OCI-LY7 (cell line): Measurements from ENCODE around the gene HSD17B4. TPM values are rescaled to one million over a fixed set of nuclear protein-coding genes. Genes with fewer than 3 reads are reported as not detected.

Source experiments
- BruUV-seq: library from RNA; stranded (reverse); fragments of 400-500 nt; replicated peaks from 2 replicates; lab custom pipeline; 2021; lab: Mats Ljungman, UMichigan
- CTCF ChIA-PET: fragments of 300-600 bp; sonication (Branson Sonifier 250); formaldehyde crosslinking; loops from one replicate; lab custom pipeline; 2022; ENCODE audit warnings: antibody characterized with exemption; ENCODE audit not compliant: unreplicated experiment; lab: Charles Lee
- POLR2A ChIA-PET: fragments of 300-600 bp; sonication (Branson Sonifier 250); formaldehyde crosslinking; loops from one replicate; lab custom pipeline; 2022; ENCODE audit warnings: antibody characterized with exemption; lab: Charles Lee
- DNase-seq: peaks from one replicate; pipeline ENCODE4 v3.0.0-alpha.2; 2015; ENCODE audit warnings: low spot score
- H2AFZ ChIP-seq: fragments of 200-600 bp; sonication (generic), shearing (Covaris generic); 2 replicates; pipeline ENCODE4 v1.6.1; 2014; ENCODE audit warnings: mild to moderate bottlenecking, antibody characterized with exemption, low read length, moderate library complexity
- H3K27ac ChIP-seq: fragments of 200-600 bp; sonication (generic); 2 replicates; pipeline ENCODE4 v1.5.1; 2014; ENCODE audit warnings: mixed run types, low read depth, mild to moderate bottlenecking, moderate library complexity, low read length, inconsistent platforms; ENCODE audit not compliant: poor library complexity, severe bottlenecking
- H3K36me3 ChIP-seq: fragments of 200-600 bp; sonication (generic); 2 replicates; pipeline ENCODE4 v1.6.1; 2014; ENCODE audit warnings: mild to moderate bottlenecking, antibody characterized with exemption, low read length, moderate library complexity, mixed read lengths; ENCODE audit not compliant: insufficient read depth
- H3K4me1 ChIP-seq: fragments of 200-600 bp; sonication (generic); 2 replicates; pipeline ENCODE4 v1.5.1; 2014; ENCODE audit warnings: mild to moderate bottlenecking, low read length; ENCODE audit not compliant: insufficient read depth, poor library complexity, severe bottlenecking
- H3K4me2 ChIP-seq: fragments of 200-600 bp; sonication (generic); 2 replicates; pipeline ENCODE4 v1.6.1; 2014; ENCODE audit warnings: mild to moderate bottlenecking, low read length
- H3K4me3 ChIP-seq: fragments of 200-600 bp; sonication (generic); 2 replicates; pipeline ENCODE4 v1.5.1; 2014; ENCODE audit warnings: mild to moderate bottlenecking, low read depth, low read length; ENCODE audit not compliant: poor library complexity, severe bottlenecking
- H3K79me2 ChIP-seq: fragments of 200-600 bp; sonication (generic); 2 replicates; pipeline ENCODE4 v1.6.1; 2016; ENCODE audit warnings: low read depth, mild to moderate bottlenecking, low read length, moderate library complexity, mixed read lengths; ENCODE audit not compliant: insufficient read depth
- H3K9me2 ChIP-seq: fragments of 200-600 bp; sonication (generic); 2 replicates; pipeline ENCODE4 v1.6.1; 2016; ENCODE audit warnings: mild to moderate bottlenecking, low read length, mixed read lengths; ENCODE audit not compliant: insufficient read depth
- H3K9me3 ChIP-seq: fragments of 200-600 bp; sonication (generic); 2 replicates; pipeline ENCODE4 v1.6.1; 2014; ENCODE audit warnings: mild to moderate bottlenecking, mixed run types, low read length, mixed read lengths
- H4K20me1 ChIP-seq: fragments of 200-600 bp; sonication (generic); 2 replicates; pipeline ENCODE4 v1.6.1; 2014; ENCODE audit warnings: mild to moderate bottlenecking, antibody characterized with exemption, low read length, moderate library complexity, mixed read lengths; ENCODE audit not compliant: insufficient read depth
- EZH2phosphoT487 ChIP-seq: fragments of 200-600 bp; sonication (generic); IDR thresholded peaks from 2 replicates; pipeline ENCODE4 v1.6.1; 2018; ENCODE audit warnings: low read depth, borderline replicate concordance, mild to moderate bottlenecking, mixed run types, antibody characterized with exemption, low read length, moderate library complexity, mixed read lengths
- intact Hi-C: fragments of 100-400 bp; cut with micrococcal nuclease; formaldehyde crosslinking; loops from one replicate; pipeline ENCODE4 v1.10.0; 2022; ENCODE audit not compliant: unreplicated experiment
- total RNA-seq, 2 experiments: library from RNA; depleted of rRNA in 1 of 2; stranded (reverse); fragments of >200 nt in 1 of 2; shearing (Covaris generic) in 1 of 2; gene quantifications; 2 replicates each; pipeline ENCODE4 v1.2.3, GENCODE V29; 2014 to 2022
- TF ChIP-seq, protein P1 (sequence below): fragments of 200-600 bp; sonication (generic); conservative IDR thresholded peaks from 2 replicates; pipeline ENCODE4 v1.5.1; 2014; ENCODE audit warnings: mild to moderate bottlenecking, antibody characterized with exemption, low read length, moderate library complexity, mixed read lengths

The HSD17B4 gene
- total RNA-seq, 2 experiments from 2014 or later = 55.4 to 145 TPM

DNA sequence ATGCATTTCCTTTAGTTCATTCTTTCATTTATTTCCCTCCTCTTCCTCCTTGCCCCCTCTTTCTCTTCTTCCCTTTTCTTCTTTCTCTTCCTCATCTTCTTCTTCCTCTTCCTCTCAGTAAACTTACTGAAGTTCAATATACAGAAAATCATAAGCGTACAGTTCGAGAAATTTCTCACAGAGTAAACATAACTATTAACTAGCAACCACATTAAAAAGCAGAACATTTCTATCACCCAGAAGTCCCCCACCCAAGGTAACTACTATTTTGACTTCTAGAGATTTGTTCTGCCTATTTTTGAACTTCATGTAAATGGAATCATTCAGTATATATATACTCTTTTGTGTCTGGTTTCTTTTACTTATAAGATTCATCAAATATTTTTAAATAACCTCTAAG lies 48.3 kb upstream of the HSD17B4 start:
- no peaks in the 10 kb centered on the region for H3K36me3 ChIP-seq
- no peak overlapping the region for H2AFZ ChIP-seq
- H3K9me2 ChIP-seq = no peaks in the 10 kb centered on the region
- H3K79me2 ChIP-seq = no peaks in the 10 kb centered on the region
- CTCF ChIA-PET = no interaction called here
- H3K4me3 ChIP-seq = no peak overlapping the region
- intact Hi-C loops = no loop called here
- H3K27ac ChIP-seq = no peak overlapping the region
- H3K4me2 ChIP-seq = no peak overlapping the region
- POLR2A ChIA-PET = interaction anchor here (0.6 to 1.5 kb wide), 5 partner anchors 10 to 156 kb away, joined by 3 to 5 read pairs (median 4); no protein-coding TSS in a partner anchor
- no peaks in the 10 kb centered on the region for H4K20me1 ChIP-seq
- peaks cover 51% of the 10 kb centered on the region for H3K4me1 ChIP-seq
- no TSS peak for BruUV-seq
- DNase-seq = no peak
- H3K9me3 ChIP-seq = no peaks in the 10 kb centered on the region
- no peak for TF ChIP-seq EZH2phosphoT487
- TF ChIP-seq, protein P1, sequence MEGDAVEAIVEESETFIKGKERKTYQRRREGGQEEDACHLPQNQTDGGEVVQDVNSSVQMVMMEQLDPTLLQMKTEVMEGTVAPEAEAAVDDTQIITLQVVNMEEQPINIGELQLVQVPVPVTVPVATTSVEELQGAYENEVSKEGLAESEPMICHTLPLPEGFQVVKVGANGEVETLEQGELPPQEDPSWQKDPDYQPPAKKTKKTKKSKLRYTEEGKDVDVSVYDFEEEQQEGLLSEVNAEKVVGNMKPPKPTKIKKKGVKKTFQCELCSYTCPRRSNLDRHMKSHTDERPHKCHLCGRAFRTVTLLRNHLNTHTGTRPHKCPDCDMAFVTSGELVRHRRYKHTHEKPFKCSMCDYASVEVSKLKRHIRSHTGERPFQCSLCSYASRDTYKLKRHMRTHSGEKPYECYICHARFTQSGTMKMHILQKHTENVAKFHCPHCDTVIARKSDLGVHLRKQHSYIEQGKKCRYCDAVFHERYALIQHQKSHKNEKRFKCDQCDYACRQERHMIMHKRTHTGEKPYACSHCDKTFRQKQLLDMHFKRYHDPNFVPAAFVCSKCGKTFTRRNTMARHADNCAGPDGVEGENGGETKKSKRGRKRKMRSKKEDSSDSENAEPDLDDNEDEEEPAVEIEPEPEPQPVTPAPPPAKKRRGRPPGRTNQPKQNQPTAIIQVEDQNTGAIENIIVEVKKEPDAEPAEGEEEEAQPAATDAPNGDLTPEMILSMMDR = no peak

DNA sequence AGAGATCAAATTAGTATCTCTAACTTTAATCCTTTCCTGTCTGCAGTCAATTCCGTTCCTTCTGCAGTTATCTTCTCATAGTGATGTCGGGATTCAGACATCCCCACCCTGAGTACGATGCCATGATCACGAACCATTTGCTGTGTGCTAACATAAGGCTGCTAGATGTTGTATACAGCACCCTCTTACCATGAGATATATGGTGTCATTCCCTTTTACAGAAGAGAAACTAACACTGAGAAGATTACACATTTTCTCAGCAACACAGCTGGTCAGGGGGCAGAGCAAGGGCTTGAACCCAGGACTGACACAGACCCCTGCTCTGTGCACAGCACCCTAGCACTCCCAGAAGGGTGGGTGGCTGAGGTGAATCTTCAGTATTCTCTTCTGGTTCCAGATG lies 46.9 kb upstream of the HSD17B4 start:
- no TSS peak for BruUV-seq

More for the DNA sequence above, 46.9 kb upstream of the HSD17B4 start:
- Histone ChIP-seq H3K4me2 (peak overlapping the region; percentile 39), H3K36me3 (no peaks in the 10 kb centered on the region), H3K79me2 (no peaks in the 10 kb centered on the region), H3K4me3 (no peak overlapping the region), H3K4me1 (peaks cover 55% of the 10 kb centered on the region), H3K27ac (no peak overlapping the region), H3K9me3 (no peaks in the 10 kb centered on the region), H2AFZ (peak overlapping the region; percentile 12; the same call in 1 of the 2 replicates), H4K20me1 (no peaks in the 10 kb centered on the region), H3K9me2 (no peaks in the 10 kb centered on the region)
- intact Hi-C loops = no loop called here
- POLR2A ChIA-PET = interaction anchor here (1.0 to 1.5 kb wide), 5 partner anchors 65 to 334 kb away, joined by 3 to 5 read pairs (median 4); partner anchors contain the start of gene DMXL1
- CTCF ChIA-PET = no interaction called here
- TF ChIP-seq EZH2phosphoT487 = no peak
- TF ChIP-seq, protein P1 = no peak
- DNase-seq = no peak
